Type B pancreatic cell (in vitro differentiated cells): Measurements from ENCODE around the gene PPP1R3C. TPM values are rescaled to one million over a fixed set of nuclear protein-coding genes. Genes with fewer than 3 reads are reported as not detected.

Source experiments
- DNase-seq: peaks from one replicate; pipeline ENCODE4 v3.0.0; 2021; ENCODE audit warnings: mixed read lengths; ENCODE audit not compliant: unreplicated experiment; ENCODE audit errors: extremely low spot score
- H3K27ac Mint-ChIP-seq: 2 replicates; pipeline ENCODE4 v1.8.0; 2021; ENCODE audit warnings: mild to moderate bottlenecking, mixed read lengths
- H3K27me3 Mint-ChIP-seq: 2 replicates; pipeline ENCODE4 v1.8.0; 2021; ENCODE audit warnings: mixed read lengths
- H3K36me3 Mint-ChIP-seq: 2 replicates; pipeline ENCODE4 v1.8.0; 2021; ENCODE audit warnings: mixed read lengths
- H3K4me1 Mint-ChIP-seq: one replicate; pipeline ENCODE4 v1.8.0; 2021; ENCODE audit warnings: mixed read lengths; ENCODE audit not compliant: unreplicated experiment
- H3K4me3 Mint-ChIP-seq: 2 replicates; pipeline ENCODE4 v1.8.0; 2021; ENCODE audit warnings: mild to moderate bottlenecking, mixed read lengths
- H3K9me3 Mint-ChIP-seq: 2 replicates; pipeline ENCODE4 v1.8.0; 2021; ENCODE audit warnings: mixed read lengths
- total RNA-seq: library from RNA; stranded (reverse); gene quantifications from 2 replicates; pipeline ENCODE4 v1.2.1, GENCODE V29; 2021; ENCODE audit warnings: low replicate concordance
- TF ChIP-seq, protein P1 (sequence below): fragments of 200-600 bp; sonication (generic); conservative IDR thresholded peaks from 2 replicates; pipeline ENCODE4 v1.5.0; 2021; ENCODE audit warnings: antibody characterized with exemption, mild to moderate bottlenecking

PPP1R3C gene
- total RNA-seq, 1 donor from 2014 or later = 7.8 TPM

DNA sequence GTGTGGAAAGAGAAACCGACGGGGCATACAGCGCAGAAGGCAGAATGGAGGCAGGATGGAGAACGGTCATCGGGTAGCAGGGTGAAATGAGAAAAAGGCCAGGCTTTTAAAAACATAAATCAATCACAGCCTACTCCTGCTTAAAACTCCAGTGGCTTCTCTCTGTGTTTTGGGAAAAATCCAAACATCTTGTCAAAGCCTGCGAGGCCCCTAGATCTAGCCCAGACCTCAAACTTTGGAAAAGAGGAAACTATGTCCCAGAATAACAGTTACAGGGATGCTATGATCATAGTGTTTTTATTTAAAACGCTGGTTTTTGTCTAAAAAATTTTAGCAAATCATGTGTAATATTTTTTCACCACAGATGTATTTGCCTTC lies 41.1 kb downstream of the PPP1R3C start:
- DNase-seq = no peak
- no peaks in the 10 kb centered on the region for H3K9me3 Mint-ChIP-seq
- peak overlapping the region; percentile 63 for H3K4me3 Mint-ChIP-seq
- TF ChIP-seq, protein P1, sequence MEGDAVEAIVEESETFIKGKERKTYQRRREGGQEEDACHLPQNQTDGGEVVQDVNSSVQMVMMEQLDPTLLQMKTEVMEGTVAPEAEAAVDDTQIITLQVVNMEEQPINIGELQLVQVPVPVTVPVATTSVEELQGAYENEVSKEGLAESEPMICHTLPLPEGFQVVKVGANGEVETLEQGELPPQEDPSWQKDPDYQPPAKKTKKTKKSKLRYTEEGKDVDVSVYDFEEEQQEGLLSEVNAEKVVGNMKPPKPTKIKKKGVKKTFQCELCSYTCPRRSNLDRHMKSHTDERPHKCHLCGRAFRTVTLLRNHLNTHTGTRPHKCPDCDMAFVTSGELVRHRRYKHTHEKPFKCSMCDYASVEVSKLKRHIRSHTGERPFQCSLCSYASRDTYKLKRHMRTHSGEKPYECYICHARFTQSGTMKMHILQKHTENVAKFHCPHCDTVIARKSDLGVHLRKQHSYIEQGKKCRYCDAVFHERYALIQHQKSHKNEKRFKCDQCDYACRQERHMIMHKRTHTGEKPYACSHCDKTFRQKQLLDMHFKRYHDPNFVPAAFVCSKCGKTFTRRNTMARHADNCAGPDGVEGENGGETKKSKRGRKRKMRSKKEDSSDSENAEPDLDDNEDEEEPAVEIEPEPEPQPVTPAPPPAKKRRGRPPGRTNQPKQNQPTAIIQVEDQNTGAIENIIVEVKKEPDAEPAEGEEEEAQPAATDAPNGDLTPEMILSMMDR = no peak
- H3K27ac Mint-ChIP-seq = peak overlapping the region; percentile 67
- no peaks in the 10 kb centered on the region for H3K27me3 Mint-ChIP-seq
- no peaks in the 10 kb centered on the region for H3K36me3 Mint-ChIP-seq
- peaks cover 70% of the 10 kb centered on the region for H3K4me1 Mint-ChIP-seq

DNA sequence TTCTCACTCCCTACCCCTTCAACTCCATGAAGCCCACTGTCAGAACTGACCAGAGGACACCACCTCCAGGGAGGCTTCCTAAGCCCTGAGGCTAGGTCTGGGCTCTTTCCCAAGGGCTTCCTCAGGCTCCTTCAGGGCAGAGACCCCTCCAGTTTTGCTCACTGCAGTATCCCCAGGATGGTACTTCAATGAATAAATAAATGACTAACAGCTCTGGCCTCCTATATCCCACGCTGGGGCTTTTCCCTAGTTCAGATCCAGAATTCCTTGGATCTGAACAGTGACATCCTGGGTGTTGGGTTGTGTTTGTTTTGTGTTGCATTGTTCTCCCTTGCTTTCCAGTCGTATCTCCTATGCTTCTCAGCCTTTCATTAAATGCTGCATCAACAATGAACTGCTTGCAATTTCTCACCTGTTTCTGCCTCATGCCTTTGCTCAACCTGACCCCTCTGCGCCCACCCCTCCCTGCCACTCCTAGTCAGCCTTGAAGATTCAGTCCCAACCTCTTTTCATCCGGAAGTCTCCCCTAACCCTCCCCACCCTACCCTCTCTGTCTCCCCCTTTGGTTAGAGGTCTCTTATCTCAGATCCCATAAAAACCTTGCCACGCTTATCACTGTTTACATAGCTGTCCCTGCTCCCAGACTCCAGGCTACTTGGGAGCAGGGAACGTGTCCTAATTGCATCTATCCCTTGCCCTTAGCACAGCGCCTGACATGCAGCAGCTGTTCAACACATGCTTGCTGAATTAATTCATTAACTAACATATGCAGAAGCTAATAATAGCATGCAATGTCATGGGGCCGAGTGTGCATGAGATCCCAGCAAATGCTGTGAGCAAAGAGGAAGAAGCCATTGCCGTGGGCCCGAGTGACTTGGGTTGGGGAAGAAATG lies 41.7 kb downstream of the PPP1R3C start:
- peaks cover 64% of the 10 kb centered on the region for H3K4me1 Mint-ChIP-seq

DNA sequence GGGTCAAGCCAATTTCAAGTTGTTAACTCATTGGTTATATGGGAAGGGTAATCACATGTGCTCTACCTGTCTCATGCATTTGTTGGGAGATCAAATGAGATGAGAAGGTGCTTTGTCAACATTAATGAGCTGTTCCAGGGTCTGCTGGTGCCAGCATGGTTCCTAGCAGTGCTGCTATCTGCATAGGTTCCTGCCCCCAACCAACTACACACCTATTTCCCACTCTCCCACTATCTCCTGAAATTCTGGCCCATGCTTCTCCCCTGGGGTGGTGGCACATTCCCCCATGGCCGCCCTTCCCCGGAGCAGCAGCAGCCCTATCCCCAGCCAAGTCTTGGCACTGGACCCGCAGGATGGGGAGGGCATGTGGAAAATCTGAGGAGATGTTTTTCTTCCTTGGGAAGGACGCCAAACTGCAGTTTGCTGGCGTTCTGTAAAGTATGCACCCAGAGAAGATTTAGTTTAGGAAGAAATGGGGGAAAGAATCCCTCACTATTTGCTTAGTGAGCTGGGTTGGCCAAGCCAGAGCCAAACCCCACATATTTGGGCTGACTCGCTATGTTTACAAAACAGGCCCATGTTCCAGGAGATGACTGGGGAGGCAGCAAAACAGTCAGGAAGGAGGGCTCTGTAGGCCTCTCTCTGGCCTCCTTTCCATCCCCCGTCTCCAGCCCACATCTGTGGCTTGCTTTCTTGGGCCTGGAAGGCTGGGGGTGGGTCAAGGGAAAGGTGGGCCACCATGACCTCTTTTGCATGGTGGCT lies 42.5 kb downstream of the PPP1R3C start:
- Mint-ChIP-seq H3K27ac (no peak overlapping the region), H3K9me3 (no peaks in the 10 kb centered on the region), H3K36me3 (no peaks in the 10 kb centered on the region), H3K4me3 (no peak overlapping the region), H3K4me1 (peaks cover 59% of the 10 kb centered on the region), H3K27me3 (no peaks in the 10 kb centered on the region)
- TF ChIP-seq, protein P1 = no peak
- no peak for DNase-seq

More for the DNA sequence above, 41.7 kb downstream of the PPP1R3C start:
- Mint-ChIP-seq H3K36me3 (no peaks in the 10 kb centered on the region), H3K9me3 (no peaks in the 10 kb centered on the region), H3K27ac (peak overlapping the region; percentile 67), H3K4me3 (peak overlapping the region; percentile 63), H3K27me3 (no peaks in the 10 kb centered on the region)
- TF ChIP-seq, protein P1 = no peak
- no peak for DNase-seq

DNA sequence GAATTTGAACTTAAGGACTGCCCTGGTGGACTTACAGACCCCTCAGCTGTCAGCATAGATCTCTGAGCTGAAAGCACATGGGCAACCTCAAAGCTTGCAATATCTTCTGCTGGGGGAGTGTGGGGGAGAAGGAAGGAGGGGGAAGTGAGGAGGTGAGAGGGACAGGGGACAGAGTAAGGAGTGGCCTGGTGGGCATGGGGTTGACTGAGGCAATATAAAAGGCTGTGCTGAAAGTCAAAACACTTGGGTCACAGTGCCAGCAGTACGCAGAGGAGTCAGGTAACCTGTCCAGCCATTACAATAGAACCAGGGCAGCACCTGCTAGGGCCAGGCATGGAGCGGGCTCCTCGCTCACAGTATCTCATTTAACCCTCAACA lies 43.2 kb downstream of the PPP1R3C start:
- Mint-ChIP-seq H3K4me3 (peak overlapping the region; percentile 10), H3K27ac (peak overlapping the region; percentile 11), H3K36me3 (no peaks in the 10 kb centered on the region), H3K9me3 (no peaks in the 10 kb centered on the region), H3K27me3 (no peaks in the 10 kb centered on the region), H3K4me1 (peaks cover 59% of the 10 kb centered on the region)
- no peak for DNase-seq
- TF ChIP-seq, protein P1 = no peak

DNA sequence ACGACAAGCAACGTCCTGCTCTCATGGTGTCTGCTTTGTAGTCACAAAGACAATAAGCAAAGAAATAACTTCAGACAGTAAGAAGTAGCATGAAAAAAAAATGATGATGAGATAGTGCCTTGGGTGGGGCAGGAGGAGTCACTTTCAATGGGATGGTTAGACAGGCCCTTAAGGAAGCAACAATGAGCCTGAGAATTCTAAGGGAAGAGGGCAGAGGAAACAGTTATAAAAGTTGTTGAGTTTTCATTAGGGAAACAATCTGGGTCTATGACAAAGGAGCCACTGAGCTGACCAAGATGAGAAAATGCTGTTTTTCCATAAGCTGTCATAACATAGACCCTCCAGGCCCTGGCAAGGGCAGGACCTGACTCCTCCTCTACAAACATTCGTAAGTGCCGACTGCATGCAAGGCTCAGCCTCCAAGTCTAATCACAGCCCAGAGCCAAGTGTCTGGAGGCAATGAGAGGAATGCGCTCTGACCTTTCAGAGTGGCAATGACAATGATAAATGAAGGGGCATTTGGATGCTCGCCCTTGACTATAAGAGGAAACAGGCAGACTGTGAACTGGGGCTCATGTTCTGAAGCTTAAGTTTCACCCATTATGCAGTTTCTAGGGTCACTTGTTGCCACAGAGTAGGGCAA lies 43.7 kb downstream of the PPP1R3C start:
- Mint-ChIP-seq H3K27ac (peak overlapping the region; percentile 11), H3K4me3 (peak overlapping the region; percentile 10), H3K9me3 (no peaks in the 10 kb centered on the region), H3K4me1 (peaks cover 59% of the 10 kb centered on the region), H3K36me3 (no peaks in the 10 kb centered on the region), H3K27me3 (no peaks in the 10 kb centered on the region)
- DNase-seq = no peak
- TF ChIP-seq, protein P1 = no peak
